ENCODE data around the gene FGF19.

The FGF19 gene

DNA sequence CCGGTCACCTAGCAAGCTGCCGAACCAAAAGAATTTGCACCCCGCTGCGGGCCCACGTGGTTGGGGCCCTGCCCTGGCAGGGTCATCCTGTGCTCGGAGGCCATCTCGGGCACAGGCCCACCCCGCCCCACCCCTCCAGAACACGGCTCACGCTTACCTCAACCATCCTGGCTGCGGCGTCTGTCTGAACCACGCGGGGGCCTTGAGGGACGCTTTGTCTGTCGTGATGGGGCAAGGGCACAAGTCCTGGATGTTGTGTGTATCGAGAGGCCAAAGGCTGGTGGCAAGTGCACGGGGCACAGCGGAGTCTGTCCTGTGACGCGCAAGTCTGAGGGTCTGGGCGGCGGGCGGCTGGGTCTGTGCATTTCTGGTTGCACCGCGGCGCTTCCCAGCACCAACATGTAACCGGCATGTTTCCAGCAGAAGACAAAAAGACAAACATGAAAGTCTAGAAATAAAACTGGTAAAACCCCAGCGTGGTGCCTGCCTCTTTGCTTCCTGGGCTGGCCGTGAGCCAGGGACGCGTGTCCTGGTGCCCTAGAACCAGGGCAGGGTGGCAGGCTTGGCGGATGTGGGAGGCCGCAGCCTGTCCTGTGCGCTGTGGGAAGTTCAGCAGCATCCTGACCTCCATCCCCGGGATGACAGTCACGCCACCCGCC, 49.7 kb downstream of the FGF19 start:
- no peak for DNase-seq

DNA sequence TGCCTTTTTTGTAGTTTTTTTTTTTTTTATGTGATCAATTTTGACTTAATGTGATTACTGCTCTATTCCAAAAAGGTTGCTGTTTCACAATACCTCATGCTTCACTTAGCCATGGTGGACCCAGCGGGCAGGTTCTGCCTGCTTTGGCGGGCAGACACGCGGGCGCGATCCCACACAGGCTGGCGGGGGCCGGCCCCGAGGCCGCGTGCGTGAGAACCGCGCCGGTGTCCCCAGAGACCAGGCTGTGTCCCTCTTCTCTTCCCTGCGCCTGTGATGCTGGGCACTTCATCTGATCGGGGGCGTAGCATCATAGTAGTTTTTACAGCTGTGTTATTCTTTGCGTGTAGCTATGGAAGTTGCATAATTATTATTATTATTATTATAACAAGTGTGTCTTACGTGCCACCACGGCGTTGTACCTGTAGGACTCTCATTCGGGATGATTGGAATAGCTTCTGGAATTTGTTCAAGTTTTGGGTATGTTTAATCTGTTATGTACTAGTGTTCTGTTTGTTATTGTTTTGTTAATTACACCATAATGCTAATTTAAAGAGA, 50.3 kb downstream of the FGF19 start:
- DNase-seq, result no peak

DNA sequence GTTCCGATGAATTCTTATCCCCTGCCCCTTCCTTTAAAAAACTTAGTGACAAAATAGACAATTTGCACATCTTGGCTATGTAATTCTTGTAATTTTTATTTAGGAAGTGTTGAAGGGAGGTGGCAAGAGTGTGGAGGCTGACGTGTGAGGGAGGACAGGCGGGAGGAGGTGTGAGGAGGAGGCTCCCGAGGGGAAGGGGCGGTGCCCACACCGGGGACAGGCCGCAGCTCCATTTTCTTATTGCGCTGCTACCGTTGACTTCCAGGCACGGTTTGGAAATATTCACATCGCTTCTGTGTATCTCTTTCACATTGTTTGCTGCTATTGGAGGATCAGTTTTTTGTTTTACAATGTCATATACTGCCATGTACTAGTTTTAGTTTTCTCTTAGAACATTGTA, 50.8 kb downstream of the FGF19 start:
- no peak for DNase-seq

DNA sequence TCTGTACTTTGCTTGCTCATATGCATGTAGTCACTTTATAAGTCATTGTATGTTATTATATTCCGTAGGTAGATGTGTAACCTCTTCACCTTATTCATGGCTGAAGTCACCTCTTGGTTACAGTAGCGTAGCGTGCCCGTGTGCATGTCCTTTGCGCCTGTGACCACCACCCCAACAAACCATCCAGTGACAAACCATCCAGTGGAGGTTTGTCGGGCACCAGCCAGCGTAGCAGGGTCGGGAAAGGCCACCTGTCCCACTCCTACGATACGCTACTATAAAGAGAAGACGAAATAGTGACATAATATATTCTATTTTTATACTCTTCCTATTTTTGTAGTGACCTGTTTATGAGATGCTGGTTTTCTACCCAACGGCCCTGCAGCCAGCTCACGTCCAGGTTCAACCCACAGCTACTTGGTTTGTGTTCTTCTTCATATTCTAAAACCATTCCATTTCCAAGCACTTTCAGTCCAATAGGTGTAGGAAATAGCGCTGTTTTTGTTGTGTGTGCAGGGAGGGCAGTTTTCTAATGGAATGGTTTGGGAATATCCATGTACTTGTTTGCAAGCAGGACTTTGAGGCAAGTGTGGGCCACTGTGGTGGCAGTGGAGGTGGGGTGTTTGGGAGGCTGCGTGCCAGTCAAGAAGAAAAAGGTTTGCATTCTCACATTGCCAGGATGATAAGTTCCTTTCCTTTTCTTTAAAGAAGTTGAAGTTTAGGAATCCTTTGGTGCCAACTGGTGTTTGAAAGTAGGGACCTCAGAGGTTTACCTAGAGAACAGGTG, 51.8 kb downstream of the FGF19 start:
- no peak for DNase-seq

DNA sequence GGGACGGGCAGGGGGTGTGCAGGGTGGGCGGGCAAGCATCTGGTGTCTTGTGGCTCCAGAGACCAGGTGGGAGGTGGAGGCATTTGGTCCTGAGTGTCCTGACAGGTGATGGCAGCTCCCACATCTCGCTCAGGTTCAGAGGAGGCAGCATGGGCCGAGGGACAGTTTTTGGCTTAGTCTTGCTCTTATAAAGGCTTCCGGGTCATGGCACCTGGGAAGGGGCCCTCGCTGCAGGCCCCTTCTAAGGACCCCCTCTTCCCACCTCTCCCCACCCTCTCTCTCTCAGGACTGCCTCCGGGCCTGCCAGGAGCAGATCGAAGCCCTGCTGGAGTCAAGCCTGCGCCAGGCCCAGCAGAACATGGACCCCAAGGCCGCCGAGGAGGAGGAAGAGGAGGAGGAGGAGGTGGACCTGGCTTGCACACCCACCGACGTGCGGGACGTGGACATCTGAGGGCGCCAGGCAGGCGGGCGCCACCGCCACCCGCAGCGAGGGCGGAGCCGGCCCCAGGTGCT, 52.9 kb downstream of the FGF19 start:
- no peak for DNase-seq

DNA sequence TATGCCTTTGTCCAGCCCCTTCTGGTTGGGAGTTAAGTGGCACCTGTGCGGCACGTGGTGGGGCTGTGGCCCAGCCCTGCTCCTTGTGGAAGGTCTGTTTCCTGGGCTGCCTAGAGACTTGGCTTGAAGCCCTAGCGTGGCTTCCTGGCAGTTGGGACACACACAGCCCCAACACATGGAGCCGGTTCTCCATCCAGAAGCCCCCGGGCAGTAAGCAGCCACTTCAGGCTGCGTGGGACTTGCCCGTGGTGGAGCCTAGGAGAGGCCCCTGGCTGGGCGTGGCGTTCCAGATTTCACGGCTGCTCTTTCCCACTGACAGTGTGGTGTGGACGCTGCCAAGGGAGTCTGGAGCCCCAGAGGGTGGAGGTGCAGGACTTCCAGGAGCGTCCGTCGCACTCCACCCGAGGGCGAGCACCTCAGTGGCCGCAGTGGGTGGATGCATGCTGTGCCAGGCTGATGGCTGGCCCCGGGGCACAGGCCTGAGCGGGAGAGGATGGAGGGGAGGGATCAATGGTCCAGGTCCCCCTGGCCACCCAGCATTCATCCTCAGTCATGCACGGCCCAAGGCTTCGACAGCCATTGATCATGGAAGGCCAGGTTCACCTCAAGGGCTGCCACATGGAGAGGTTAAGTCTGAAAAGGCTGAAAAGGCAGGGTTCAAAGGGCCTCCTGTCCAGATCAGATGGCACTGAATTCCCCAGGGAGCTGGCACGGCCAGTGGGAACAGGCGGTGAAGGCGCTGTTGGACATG, 53.6 kb downstream of the FGF19 start:
- no peak for DNase-seq

DNA sequence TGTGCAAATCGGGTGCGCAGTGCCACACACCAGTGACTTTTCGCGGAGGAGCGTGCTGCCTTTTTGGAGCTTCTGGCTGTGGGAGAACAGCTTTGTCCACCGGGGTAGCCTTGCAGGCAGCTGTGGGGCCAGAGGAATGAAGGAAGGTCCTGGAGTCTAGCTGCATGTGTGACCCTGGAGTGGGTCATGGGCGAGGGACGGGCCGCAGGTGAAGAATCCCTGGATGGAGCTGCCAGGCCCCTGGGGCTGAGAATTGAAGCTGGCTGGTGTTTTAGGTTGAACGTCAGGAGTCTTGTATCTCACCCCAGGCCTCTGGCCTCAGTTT, 54.3 kb downstream of the FGF19 start:
- no peak for DNase-seq

DNA sequence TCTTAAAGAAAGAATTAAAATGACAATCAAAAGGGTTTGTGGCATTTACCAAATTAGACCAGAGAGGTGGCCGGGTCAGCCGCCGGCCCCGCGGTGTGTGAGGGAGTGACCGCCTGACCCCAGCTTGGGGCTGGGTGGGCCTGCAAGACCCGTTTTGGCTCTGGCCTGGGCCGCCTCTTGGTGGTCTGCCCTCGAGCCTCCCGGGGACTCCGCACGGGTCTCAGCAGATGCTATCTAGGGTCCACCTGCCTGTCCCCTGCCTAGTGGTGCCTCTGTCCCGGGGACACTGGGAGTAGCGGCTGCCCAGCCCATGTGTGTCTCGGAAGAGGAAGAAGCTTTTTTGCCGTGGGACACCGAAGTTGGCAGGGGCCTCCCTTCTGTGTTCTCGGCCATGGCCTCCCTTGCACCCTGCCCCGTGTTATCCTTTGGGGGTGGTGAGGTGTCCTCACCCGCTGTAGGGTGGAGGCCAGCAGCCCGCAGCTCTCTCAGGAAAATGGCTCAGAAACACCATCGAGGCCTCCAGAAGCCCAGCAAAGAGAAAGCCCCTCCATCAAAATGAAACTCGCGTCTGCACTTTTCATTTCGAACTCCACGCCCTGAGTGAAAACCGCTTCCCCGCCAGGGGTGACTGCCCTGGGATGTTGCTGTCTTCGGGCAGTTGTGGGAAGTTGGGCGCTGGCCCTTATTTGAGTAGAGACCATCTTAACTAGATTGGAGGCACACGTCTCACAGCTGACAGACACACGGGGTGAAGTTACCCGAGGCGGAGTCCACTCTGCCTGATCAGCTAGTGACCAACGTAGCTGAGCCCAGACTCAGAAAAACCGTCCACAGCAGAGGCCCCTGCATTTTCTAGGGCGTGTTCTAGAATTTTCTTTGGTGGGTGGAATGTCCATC, 54.9 kb downstream of the FGF19 start:
- DNase-seq, result no peak
